GM21390 (cell line): ENCODE measurements around the gene ERC2.

Source experiments
- ATAC-seq: cut with Tn5 transposase; IDR thresholded peaks from one replicate; pipeline ENCODE4 v1.9.1; 2021; ENCODE audit not compliant: unreplicated experiment

The ERC2 gene

DNA sequence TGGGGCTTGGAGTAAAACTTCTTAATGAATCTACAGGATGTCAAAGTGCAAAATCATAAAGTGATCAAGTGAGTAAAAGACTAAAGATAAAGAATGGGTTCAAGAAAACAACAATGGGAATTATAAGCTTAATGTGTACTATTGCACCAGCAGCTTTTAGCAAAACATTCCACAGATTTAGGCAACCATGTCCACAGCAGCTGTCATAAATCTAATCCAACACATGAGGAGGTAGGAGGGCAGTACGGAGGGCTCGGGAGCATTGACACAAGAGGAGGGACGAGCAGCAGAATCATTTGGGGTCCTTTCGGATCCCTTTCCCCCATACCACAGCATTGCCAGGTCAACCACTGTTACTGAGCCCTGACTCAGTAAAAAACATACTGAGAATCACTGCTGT, 516.9 kb downstream of the ERC2 start:
- ATAC-seq: no peak

DNA sequence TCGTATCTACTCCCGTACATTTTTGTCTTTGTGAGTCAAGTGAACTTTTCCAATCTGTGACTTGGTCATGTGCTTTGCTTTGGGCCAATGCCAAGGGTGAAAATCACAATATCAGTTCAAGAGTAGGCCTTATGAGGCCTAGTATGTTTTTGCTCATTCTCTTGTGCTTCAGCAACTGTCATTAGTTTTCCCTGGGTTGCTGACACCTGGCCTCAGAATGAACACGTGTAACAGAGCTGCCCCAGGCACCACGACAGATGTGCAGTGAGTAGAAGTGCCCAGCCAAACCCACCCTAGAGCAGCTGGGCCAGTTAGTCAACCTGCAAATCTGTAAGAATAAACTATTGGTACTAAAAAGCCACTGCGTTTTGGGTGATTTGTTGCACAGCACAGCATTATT, 520.9 kb downstream of the ERC2 start:
- ATAC-seq: no peak

DNA sequence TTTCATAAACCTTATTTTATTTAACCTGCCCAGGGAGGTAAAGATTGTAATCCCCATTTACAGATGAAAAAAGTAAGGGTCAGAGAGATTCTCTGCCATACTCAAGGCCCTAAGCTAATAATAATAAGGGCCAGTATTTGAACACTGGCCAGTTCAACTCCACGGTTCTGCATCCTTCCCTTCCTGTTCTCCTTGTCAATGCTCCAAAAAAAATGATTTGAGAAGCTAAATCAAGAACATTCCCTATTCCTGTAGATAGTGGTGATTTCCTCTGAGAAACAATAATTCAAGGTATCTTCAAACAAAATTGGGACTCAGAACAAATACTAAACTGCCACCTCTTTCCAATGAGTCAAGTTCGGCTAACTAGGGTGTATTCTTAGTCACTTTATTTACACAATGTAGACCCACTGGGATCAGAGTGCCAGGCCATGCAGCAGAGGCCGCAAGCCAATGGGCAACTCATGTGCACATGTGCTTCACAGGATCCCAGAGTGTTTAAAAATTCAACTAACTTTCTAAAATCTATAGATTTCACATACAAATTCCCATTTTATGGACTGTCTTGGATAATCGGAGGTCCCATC, 521.6 kb downstream of the ERC2 start:
- no peak for ATAC-seq

DNA sequence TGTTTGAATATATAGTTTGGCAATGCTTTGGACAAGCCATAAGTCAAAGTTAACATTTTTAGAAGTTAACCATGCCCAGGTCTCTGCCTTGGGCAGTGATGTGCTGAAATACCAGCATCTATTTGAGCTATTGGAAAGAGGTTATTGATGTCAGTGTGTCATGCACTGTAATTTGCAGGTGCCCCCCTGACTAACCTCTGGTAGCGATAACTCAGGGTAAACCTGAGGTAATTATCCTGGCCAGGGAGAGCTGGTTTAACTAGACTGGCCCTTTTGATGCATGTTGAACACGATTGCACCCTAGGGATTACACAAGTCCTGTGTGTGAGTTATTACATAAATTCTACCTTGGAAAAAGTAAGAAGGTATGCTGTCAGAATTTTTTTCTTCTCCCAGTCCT, 525.4 kb downstream of the ERC2 start:
- ATAC-seq: no peak

DNA sequence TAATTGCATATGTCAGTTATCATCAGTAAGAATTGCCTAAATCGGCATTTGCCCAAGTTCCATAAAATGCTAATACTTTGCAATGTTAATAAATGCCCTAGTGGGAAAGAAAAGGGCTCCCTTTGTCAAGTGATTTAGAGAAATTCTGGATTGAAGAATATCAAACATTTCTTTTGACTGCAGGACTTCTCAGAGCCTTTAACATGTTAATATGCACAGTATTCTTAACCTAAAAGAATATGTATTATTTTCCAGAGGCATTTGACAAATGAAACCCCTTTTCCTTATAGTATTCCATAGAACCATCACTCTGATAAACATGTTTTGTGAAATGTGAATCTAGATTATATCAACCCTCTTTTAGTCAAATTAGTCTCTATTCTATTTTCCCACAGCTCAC, 529.0 kb downstream of the ERC2 start:
- no peak for ATAC-seq

DNA sequence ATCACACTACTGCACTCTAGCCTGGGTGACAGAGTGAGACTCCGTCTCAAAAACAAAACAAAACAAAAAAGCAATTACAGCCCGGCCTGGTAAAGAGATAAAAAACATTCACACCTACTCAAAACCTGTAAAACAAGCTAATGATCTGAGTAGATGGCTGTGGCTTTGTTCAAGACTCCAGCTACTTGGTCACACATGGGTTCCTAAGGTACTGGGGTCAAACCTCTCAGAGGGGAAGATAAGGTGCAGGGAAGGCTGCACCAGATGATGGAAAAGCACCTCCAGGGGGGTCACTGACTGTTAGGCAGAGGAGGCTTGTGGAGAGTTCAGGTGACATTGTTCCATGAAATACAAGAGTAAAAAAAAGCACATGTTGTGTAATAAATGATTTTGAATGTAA, 531.0 kb downstream of the ERC2 start:
- ATAC-seq: no peak

DNA sequence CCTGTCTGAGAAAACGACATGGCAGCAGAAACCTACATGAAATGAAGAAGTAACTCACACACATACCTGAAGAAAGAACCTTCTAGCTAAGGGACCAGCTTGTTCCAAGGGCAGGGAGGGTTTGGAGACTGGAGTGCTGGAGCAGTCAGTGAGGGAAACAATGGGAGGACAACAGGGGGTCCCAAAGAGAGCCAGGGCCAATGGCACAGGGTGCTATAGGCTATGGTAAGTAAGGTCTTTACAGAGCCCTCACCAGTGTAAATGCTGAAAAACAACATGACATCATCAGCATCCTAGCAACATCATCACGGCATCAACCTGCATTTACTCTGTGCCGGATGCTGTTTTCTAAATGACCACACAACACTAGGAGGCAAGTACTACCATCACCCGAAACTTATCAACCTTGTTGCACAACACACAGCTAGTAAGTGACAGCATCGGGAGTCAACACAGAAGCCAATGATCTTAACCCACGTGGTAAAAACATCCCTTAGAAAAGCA, 531.7 kb downstream of the ERC2 start:
- no peak for ATAC-seq

DNA sequence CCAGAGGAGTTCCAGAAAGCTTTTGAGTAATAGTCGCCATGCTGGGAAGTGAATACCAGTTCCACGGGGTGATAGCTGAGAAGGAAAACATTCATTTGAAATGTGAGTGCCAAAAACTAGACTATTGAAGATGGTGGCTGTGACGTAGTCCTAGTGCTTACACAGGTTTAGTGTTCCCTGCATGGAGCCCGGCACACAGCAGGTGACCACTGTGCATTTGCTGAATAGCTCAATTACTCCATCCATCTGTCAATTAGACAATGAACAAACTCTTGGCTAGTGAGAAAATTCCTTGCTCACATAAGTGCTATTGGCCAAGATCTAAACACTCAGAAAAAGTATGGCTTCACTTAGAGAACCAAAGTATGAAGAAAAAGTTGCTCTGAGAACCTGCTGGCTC, 533.0 kb downstream of the ERC2 start:
- ATAC-seq: no peak

DNA sequence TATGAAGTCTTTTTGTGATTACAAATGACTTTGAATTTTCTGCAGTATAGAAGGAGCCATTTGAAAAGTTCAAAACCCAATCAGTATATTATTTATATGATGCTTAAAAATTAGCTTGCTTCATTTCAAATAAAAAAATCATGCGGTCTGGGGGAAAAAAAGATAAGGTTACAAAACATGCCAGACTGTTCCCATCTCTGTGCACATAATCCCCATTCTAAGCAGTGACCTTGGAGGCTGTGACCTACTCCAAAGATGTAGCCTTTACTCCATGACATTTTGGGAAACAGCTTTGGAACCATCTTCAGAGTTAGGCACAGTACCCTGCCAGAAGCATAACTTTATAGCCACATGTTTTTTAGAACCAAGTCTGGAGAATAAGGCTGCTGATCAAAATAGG, 533.5 kb downstream of the ERC2 start:
- ATAC-seq: no peak

DNA sequence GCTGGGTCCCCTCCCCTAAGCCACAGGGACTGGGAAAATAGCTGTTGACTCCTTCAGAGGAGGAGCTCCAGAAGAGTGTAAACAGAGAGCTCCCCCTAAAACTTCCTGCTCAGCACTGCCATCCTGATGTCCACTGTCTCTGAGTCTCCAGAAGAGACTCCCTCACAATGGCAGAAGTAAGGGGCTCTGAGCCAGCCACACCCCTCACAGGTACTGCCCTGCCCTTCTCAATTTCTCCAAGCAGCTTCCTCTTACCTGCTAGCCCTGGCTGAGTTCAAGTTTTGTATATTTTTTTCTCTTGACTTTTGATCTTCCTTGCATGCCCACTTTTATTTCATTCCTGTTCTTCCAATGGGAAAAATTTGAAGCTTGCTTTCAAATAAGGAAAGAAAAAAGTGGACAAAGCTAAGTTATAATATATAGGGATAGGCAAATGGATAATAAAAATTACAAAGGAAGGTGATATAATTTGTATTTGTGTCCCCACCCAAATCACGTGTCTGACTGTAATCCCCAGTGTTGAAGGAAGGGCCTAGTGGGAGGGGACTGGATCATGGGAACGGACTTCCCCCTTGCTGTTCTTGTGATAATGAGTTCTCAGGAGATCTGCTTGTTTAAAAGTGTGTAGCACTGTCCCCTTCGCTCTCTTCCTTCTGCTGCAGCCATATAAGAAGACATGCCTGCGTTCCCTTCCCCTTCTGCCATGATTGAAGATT, 539.0 kb downstream of the ERC2 start:
- no peak for ATAC-seq

DNA sequence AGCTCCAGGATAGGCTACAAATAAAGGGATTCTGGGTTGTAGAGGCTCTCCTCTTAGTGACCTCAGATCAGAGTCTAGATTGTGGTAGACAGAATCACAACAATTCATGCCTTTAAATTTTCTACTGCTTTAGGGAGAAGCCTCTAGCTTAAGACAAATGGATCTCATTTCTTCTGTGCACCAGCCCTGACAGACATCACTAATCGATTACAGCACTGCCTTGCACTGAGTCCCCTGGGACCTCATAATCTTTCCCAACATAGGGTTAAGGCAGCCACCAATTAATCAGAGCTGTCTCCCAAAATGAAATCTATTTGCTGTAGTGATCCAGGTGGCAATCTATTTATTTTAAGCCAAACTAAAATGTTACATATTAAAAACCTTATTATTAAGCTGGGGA, 544.6 kb downstream of the ERC2 start:
- no peak for ATAC-seq

DNA sequence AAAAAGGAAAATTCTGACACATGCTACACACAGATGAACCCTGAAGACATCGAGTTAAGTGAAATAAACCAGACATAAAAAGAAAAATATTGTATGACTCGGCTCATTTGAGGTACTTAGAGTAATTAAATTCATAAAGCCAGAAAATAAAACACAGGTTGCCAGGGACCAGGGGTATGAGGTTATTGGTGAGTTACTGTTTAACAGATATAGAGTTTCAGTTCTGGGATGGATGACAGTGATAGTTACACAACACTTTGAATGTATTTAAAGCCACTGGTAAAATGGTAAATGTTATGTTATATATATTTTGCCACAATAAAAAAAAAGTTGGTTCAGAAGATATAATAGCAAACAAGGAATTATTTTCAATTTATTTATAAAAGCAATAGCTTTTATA, 545.1 kb downstream of the ERC2 start:
- no peak for ATAC-seq

DNA sequence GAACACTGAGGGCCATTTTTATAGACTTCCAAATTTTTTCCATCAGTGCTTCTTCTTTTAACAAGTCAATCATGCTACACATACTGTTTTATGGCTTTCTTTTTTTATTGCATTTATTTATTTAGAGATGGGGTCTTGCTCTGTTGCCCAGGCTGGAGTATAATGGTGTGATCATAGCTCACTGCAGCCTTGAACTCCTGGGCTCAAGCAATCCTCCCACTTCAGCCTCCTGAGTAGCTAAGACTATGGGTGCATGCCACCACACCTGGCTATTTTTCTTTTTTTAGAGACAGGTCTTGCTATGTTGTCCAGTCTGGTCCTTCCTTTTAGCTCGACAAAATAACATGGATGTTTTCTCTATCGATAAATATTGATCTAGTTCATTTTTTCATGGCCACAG, 555.4 kb downstream of the ERC2 start:
- no peak for ATAC-seq

DNA sequence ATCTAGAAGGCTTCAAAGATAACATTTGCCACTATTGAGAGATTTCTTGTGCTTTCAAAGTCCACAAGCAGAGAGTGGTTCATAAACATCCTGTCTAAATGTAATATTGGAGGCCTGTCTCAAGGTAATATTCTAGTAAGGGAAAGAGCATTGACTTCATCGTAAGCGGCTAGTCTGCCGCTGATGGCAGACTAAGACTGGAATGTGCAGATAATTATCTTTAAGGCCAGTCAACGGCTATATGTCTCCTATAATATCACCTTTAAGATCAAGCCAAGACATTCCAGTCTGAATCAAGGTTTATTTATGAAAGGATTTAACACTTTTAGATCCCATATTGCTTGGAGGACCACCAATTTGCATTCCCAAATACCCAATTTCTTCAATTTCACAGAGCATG, 557.0 kb downstream of the ERC2 start:
- no peak for ATAC-seq

DNA sequence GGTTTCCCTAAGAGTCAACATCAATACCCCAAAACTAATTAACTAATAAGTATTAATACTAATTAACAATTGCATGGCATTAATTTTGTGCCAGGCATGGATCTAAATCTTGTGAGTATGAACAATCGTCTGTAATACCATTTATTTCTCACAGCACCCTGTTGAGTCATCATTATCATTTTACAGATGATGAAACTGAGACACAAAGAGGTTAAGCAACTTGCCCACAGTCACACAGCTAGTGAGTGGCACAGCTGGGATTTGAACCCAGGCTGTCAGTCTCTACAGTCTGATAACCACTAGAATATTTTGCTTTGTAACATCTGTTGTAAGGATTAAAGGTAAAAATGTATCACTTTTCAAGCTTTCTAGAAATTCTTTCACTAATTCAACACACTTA, 557.7 kb downstream of the ERC2 start:
- no peak for ATAC-seq

DNA sequence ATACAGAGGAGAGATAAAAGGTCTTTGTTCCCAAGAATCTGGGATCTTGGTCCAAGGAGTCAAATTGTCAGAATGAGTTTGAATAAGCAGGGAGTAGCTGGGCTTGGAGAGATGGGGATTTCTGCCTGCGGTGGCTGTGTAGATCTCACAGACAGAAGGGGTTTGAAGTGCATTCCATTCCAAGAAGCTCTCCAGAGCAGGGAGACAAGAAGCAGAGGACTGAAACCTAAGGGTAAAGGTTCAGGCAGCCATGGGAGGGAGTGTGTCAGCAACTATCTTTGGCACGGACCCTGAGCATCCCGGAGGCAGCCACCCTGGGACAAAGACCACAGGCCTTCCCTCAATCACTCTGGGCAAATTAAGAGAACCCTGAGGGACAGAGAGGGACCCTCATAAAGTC, 558.9 kb downstream of the ERC2 start:
- no peak for ATAC-seq

DNA sequence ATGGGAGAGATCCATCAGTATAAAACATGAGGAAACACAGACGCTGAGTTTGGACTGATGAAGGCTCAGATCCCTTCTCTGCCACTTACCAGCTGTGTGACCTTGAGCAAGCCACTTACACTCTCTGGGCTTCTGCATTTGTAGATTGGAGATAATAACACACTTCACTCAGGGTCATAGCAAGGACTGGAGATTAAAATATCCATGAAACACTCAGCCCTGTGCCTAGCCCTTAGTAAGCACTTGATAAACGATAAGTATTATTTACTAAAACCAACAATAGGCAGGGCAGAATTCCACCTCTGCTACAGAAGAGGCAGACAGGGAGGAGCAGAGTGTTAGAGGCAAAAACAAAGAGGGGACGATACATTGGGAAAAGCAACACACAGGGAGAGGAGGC, 560.7 kb downstream of the ERC2 start:
- ATAC-seq: no peak

DNA sequence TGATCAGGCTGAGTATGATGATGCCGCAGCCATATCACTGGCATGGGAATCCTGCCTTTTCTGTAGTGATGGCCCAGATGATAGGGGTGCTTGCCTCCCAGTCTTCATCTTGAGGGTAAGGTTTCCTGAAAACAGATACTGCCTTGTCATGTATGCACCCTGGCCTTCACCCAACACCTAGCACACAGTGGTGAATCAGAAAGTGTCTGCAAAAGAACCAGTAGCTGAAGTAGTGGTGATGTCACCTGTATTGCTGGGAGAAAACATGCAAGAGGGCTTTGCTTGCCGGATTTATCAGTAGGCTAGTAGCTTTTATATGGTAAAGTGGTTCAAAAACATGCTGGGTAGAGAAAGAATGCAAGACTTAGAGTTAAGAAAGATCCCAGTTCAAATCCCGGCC, 561.4 kb downstream of the ERC2 start:
- ATAC-seq: no peak

DNA sequence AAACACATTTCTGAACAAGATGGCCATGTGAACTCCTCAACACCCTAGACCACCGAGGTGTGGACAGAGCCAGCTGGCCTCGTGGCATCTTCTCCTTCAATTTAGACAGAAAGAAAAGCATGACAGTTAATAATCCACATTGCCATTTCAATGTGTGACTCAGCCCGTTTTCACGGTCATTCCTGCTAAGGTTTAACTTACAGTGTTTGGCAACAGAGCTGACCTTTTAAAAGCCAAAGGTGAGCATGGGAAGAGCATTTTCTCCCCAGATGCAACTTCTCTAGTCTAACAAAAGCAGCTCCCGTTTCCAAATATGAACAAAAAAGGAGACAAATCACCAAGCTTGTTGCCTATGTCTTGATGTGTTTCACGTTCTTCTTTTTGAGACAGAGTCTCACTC, 563.6 kb downstream of the ERC2 start:
- ATAC-seq: no peak

DNA sequence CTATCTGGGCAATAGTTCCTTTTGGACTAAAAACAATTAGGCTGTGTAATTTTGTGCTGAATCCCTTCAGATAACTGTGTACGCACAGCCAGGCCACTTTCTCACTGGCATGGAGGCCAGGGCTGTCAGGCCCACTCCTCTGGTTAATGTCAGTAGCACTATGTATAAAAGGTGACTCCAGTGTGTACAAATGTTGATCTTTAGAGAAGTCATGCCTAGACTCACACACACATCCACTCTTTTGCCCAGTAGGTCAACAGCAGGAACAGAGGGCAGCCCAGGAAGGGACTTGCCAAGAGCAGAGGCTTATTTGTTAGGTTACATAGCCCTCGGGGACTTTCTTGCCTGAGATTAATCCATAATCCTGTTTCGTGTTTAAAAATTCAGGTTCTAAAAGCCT, 564.6 kb downstream of the ERC2 start:
- ATAC-seq: no peak

DNA sequence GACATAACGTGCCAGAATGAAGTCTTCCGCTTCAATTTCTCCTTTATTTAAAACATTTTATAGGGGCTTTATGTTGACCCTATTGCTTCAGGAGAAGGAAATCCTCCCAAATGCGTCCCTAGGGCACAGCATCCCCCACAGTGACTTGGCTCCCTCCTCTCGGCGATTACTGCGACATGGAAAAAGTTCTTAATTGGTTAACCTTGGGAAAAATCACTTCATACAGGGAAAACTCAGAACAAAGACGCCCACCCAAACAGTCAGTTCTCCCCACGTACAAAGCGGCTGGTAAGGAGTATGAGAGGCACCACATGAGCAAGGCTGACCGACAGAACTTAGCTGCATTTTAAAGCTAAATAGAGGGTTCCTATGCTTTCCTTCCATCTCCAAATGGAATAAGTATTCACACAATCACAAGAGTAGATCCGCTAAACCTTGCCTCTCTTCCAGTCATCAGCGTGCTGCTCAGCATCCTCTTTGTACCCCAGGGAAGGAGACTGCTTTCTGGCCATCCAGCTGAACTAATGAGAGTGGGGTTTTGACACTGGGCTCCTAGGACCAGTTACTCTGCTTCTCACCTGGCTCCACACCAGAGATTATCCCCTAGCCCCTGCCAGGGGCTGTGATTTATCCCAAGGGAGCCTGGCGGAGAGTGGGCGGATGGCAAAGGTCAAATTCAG, 565.9 kb downstream of the ERC2 start:
- no peak for ATAC-seq

DNA sequence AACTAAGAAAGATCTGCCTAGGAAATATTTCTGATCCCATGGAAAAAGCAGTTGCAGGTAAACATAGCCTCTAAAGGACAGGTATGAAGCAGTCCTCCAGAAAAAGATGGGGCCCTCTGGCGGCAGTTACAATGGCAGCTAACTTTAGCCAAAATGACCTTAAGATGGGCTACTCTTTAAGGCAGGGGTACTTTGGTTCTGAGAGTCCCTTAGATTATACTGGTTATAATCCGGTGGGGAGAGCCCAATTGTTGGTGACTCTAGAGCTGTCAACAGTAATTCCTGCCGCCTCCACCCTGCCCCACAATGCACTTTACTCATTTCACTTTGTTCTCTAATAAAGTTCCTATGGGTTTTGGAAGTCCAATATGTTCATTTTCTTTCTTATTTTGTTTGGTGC, 568.4 kb downstream of the ERC2 start:
- no peak for ATAC-seq
